Activated T-cell treated with anti-CD3 and anti-CD28 coated beads, Interleukin-2, amount 50 U/mL, for 72 hours (primary cell): Measurements from ENCODE around the gene CASK. TPM values are rescaled to one million over a fixed set of nuclear protein-coding genes. Genes with fewer than 3 reads are reported as not detected.

ENCODE experiments used
- ATAC-seq, 2 donors: fragments of 150-1000 bp; cut with Tn5 transposase; replicated peaks in 1 of 2; 2 replicates each; pipeline ENCODE4 v1.10.0; 2021; ENCODE audit warnings: moderate library complexity in 2 of 2, mild to moderate bottlenecking in 1 of 2
- DNase-seq, 2 donors: peaks; one replicate each; pipeline ENCODE4 v3.0.0; 2021 to 2022; ENCODE audit warnings: mixed read lengths in 1 of 2
- H3K27ac Mint-ChIP-seq: one replicate; pipeline ENCODE4 v1.8.0; 2022; ENCODE audit warnings: mild to moderate bottlenecking, moderate library complexity, mixed read lengths
- H3K27me3 Mint-ChIP-seq: one replicate; pipeline ENCODE4 v1.8.0; 2022; ENCODE audit warnings: low read depth, mixed read lengths
- H3K36me3 Mint-ChIP-seq, 2 donors: one replicate each; pipeline ENCODE4 v1.8.0; 2022; ENCODE audit warnings: mixed read lengths in 2 of 2, mild to moderate bottlenecking in 1 of 2; ENCODE audit not compliant: insufficient read depth in 2 of 2
- H3K4me1 Mint-ChIP-seq: one replicate; pipeline ENCODE4 v1.8.0; 2022; ENCODE audit warnings: low read depth, mixed read lengths
- H3K4me3 Mint-ChIP-seq, 2 donors: one replicate each; pipeline ENCODE4 v1.8.0; 2022; ENCODE audit warnings: mild to moderate bottlenecking in 2 of 2, mixed read lengths in 2 of 2, moderate library complexity in 2 of 2
- H3K9me3 Mint-ChIP-seq, 2 donors: one replicate each; pipeline ENCODE4 v1.8.0; 2022; ENCODE audit warnings: mixed read lengths in 2 of 2
- total RNA-seq, 2 donors: library from RNA; stranded (reverse); gene quantifications; one replicate each; pipeline ENCODE4 v1.2.3, GENCODE V29; 2022

CASK gene
- total RNA-seq, 2 donors from 2014 or later: 24.0 to 36.3 TPM

- DNase-seq (no peak), ATAC-seq (peak in 1 of 2 donors; percentile 35)
- Mint-ChIP-seq H3K27ac (peak overlapping the region; percentile 43), H3K27me3 (peaks cover 6% of the 10 kb centered on the region), H3K36me3 (peaks cover 0 to 2% of the 10 kb centered on the region in 2 donors), H3K9me3 (peaks cover 0 to 1% of the 10 kb centered on the region in 2 donors), H3K4me1 (peaks cover 23% of the 10 kb centered on the region), H3K4me3 (peak overlapping the region in 1 of 2 donors; percentile 38)
Measured at GRCh38 chrX:41796577-41796976, 126.8 kb downstream of the CASK start.

GRCh38 chrX:41796046-41796445, 127.3 kb downstream of the CASK start:
- Mint-ChIP-seq H3K27ac (no peak overlapping the region), H3K9me3 (no peaks in the 10 kb centered on the region), H3K4me1 (peaks cover 23% of the 10 kb centered on the region), H3K27me3 (peaks cover 6% of the 10 kb centered on the region), H3K4me3 (no peak overlapping the region), H3K36me3 (no peaks in the 10 kb centered on the region)
- ATAC-seq (peak; percentile 36 to 70), DNase-seq (no peak)

DNA sequence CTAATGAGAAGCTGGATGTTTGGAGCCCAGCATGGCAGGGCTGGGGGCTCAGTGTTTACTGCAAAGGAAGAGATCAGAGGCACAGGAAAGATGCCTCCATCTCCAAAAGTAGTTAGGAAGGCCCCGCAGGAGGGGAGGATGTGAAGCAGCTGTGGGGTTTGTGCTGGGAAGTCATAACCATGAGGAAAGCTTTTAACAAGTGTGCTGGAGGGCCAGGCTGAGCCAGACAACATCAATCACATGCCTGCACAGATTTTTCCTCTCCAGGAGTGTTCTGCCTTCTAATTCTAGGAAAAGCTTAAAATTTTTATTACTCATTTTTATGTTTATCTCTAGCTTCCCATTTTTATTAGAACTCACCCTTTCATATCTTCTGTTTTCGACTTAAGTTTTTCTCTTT, 134.0 kb downstream of the CASK start:
- Mint-ChIP-seq H3K27me3 (peaks cover 9% of the 10 kb centered on the region), H3K36me3 (peaks cover 0 to 2% of the 10 kb centered on the region in 2 donors), H3K4me3 (no peak overlapping the region), H3K9me3 (no peaks in the 10 kb centered on the region), H3K4me1 (peaks cover 6% of the 10 kb centered on the region), H3K27ac (no peak overlapping the region)
- no peak for ATAC-seq
- DNase-seq: no peak

- ATAC-seq: peak in 1 of 2 donors; percentile 73
- peak overlapping the region; percentile 44 for H3K27ac Mint-ChIP-seq
- no peak for DNase-seq
- H3K4me3 Mint-ChIP-seq: no peak overlapping the region
- H3K36me3 Mint-ChIP-seq: peaks cover 0 to 2% of the 10 kb centered on the region in 2 donors
- H3K9me3 Mint-ChIP-seq: no peaks in the 10 kb centered on the region
- peaks cover 6% of the 10 kb centered on the region for H3K4me1 Mint-ChIP-seq
- H3K27me3 Mint-ChIP-seq: peaks cover 9% of the 10 kb centered on the region
Measured at GRCh38 chrX:41785685-41786084, 137.7 kb downstream of the CASK start.

GRCh38 chrX:41781500-41781899, 141.9 kb downstream of the CASK start:
- Mint-ChIP-seq H3K4me1 (peaks cover 6% of the 10 kb centered on the region), H3K27me3 (no peaks in the 10 kb centered on the region), H3K4me3 (no peak overlapping the region), H3K27ac (no peak overlapping the region), H3K36me3 (no peaks in the 10 kb centered on the region), H3K9me3 (no peaks in the 10 kb centered on the region)
- DNase-seq (no peak), ATAC-seq (peak; percentile 44 to 47)

GRCh38 chrX:41779941-41780340, 143.4 kb downstream of the CASK start:
- ATAC-seq (no peak), DNase-seq (no peak)
- Mint-ChIP-seq H3K27ac (no peak overlapping the region), H3K27me3 (no peaks in the 10 kb centered on the region), H3K4me3 (no peak overlapping the region), H3K9me3 (no peaks in the 10 kb centered on the region), H3K4me1 (no peaks in the 10 kb centered on the region), H3K36me3 (no peaks in the 10 kb centered on the region)

GRCh38 chrX:41779030-41779564, 144.3 kb downstream of the CASK start:
- H3K36me3 Mint-ChIP-seq: no peaks in the 10 kb centered on the region
- no peak for ATAC-seq
- no peak overlapping the region for H3K27ac Mint-ChIP-seq
- DNase-seq: no peak
- H3K4me3 Mint-ChIP-seq: no peak overlapping the region
- H3K9me3 Mint-ChIP-seq: no peaks in the 10 kb centered on the region
- H3K27me3 Mint-ChIP-seq: no peaks in the 10 kb centered on the region
- no peaks in the 10 kb centered on the region for H3K4me1 Mint-ChIP-seq

DNA sequence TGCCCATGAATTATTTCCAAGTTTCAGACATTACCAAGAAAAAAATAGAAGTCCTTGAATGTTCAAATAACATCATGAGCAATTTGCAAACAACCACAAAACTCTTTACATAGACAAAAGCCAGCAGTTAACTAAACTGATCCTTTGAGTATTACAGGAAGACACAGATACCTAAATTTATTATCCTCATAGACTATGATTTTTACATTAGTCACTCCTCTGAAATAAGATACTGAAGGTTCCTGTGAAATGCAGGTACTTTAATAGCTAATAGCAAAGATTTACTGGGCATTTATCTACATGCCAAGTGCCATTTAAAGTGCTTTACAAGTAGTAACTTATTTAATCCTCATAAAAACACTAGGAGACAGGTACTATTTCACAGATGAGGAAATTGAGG, 161.7 kb downstream of the CASK start:
- Mint-ChIP-seq H3K9me3 (no peaks in the 10 kb centered on the region), H3K4me1 (no peaks in the 10 kb centered on the region), H3K4me3 (no peak overlapping the region), H3K27me3 (peaks cover 15% of the 10 kb centered on the region), H3K27ac (no peak overlapping the region), H3K36me3 (no peaks in the 10 kb centered on the region)
- DNase-seq (no peak), ATAC-seq (no peak)

DNA sequence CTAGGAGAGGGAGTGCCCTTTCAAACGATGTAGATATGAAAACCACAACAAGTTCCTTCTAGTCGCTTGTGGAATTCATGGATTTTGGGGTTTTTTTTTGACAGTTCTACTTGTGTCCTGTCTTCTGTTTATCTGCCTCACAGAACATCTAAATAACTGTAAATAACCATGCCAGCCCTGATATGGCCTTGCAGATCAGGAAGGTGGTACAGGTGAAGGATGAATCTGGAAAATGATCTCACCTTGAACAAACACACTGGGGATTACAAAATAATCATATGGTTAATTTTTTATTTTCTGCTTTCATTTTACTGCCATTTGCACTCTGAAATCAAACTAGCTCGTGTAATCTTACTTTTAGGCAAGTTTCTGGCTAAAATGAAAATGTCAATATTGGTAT, 162.2 kb downstream of the CASK start:
- H3K4me1 Mint-ChIP-seq: no peaks in the 10 kb centered on the region
- no peak for DNase-seq
- peak overlapping the region; percentile 24 for H3K27ac Mint-ChIP-seq
- H3K36me3 Mint-ChIP-seq: no peaks in the 10 kb centered on the region
- H3K4me3 Mint-ChIP-seq: no peak overlapping the region
- H3K9me3 Mint-ChIP-seq: no peaks in the 10 kb centered on the region
- ATAC-seq: no peak
- peaks cover 15% of the 10 kb centered on the region for H3K27me3 Mint-ChIP-seq

DNA sequence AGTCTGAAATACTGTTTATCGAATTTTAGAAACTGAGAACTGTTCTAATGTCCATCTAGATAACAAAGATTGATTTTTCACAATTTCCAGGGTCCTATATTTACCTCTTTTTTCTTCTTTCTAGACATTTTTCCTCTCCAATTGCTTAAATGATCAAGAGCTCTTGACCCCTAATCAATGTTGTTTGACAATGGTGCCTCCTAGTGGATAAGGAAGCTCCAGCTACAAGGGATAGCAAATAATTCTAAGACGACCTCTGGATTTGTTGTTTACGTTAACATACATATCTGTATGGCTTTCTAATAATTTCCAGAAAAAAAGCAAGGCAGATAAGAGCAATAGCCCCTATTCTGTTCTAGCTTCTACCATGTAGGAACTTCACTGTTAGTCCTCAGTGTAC, 163.5 kb downstream of the CASK start:
- DNase-seq: peak; percentile 13 to 20
- peaks cover 15% of the 10 kb centered on the region for H3K27me3 Mint-ChIP-seq
- no peaks in the 10 kb centered on the region for H3K4me1 Mint-ChIP-seq
- no peaks in the 10 kb centered on the region for H3K36me3 Mint-ChIP-seq
- ATAC-seq: peak in 1 of 2 donors; percentile 36
- H3K9me3 Mint-ChIP-seq: no peaks in the 10 kb centered on the region
- H3K27ac Mint-ChIP-seq: no peak overlapping the region
- H3K4me3 Mint-ChIP-seq: no peak overlapping the region

- no peaks in the 10 kb centered on the region for H3K36me3 Mint-ChIP-seq
- peaks cover 15% of the 10 kb centered on the region for H3K27me3 Mint-ChIP-seq
- H3K4me3 Mint-ChIP-seq: no peak overlapping the region
- no peak for DNase-seq
- no peaks in the 10 kb centered on the region for H3K9me3 Mint-ChIP-seq
- no peak for ATAC-seq
- H3K4me1 Mint-ChIP-seq: no peaks in the 10 kb centered on the region
- no peak overlapping the region for H3K27ac Mint-ChIP-seq
Measured at GRCh38 chrX:41758401-41758800, 165.0 kb downstream of the CASK start.

GRCh38 chrX:41750716-41751115, 172.6 kb downstream of the CASK start:
- no peaks in the 10 kb centered on the region for H3K36me3 Mint-ChIP-seq
- H3K9me3 Mint-ChIP-seq: no peaks in the 10 kb centered on the region
- H3K4me3 Mint-ChIP-seq: no peak overlapping the region
- ATAC-seq (no peak), DNase-seq (no peak)
- no peaks in the 10 kb centered on the region for H3K27me3 Mint-ChIP-seq
- no peaks in the 10 kb centered on the region for H3K4me1 Mint-ChIP-seq
- H3K27ac Mint-ChIP-seq: no peak overlapping the region

- Mint-ChIP-seq H3K27ac (no peak overlapping the region), H3K9me3 (no peaks in the 10 kb centered on the region), H3K27me3 (peaks cover 13% of the 10 kb centered on the region), H3K36me3 (no peaks in the 10 kb centered on the region), H3K4me1 (peaks cover 11% of the 10 kb centered on the region), H3K4me3 (no peak overlapping the region)
- ATAC-seq (no peak), DNase-seq (no peak)
Measured at GRCh38 chrX:41739871-41740270, 183.5 kb downstream of the CASK start.

- DNase-seq (peak; percentile 22 to 23), ATAC-seq (peak; percentile 55 to 61)
- Mint-ChIP-seq H3K36me3 (no peaks in the 10 kb centered on the region), H3K4me3 (peak overlapping the region in 1 of 2 donors; percentile 2), H3K27me3 (peaks cover 13% of the 10 kb centered on the region), H3K27ac (no peak overlapping the region), H3K4me1 (peaks cover 27% of the 10 kb centered on the region), H3K9me3 (no peaks in the 10 kb centered on the region)
Measured at GRCh38 chrX:41737065-41737464, 186.3 kb downstream of the CASK start.
